Measurements from ENCODE around the gene ZNF277. TPM values are rescaled to one million over a fixed set of nuclear protein-coding genes. Genes with fewer than 3 reads are reported as not detected.
"Not testable (repeated sequence)": the region's sequence is repeated elsewhere in the genome, so short reads cannot be mapped to it uniquely, and the experiment has no call there.

The ZNF277 gene
- total RNA-seq, 2 donors from 2014 or later = 11.2 to 15.0 TPM

- no peak overlapping the region for H3K27ac Mint-ChIP-seq
- H3K9me3 Mint-ChIP-seq = no peaks in the 10 kb centered on the region
- ATAC-seq (no peak), DNase-seq (ENCODE audit: low spot score) (no peak)
- peaks cover 11 to 37% of the 10 kb centered on the region in 2 donors for H3K27me3 Mint-ChIP-seq
- no peaks in the 10 kb centered on the region for H3K36me3 Mint-ChIP-seq
- H3K4me3 Mint-ChIP-seq = no peak overlapping the region
- H3K4me1 Mint-ChIP-seq (ENCODE audit: low read depth in 2 of 2) = peaks cover 2 to 8% of the 10 kb centered on the region in 2 donors
Observed at GRCh38 chr7:112381311-112382091, 175.0 kb downstream of the ZNF277 start.

- Mint-ChIP-seq H3K9me3 (no peaks in the 10 kb centered on the region), H3K36me3 (no peaks in the 10 kb centered on the region), H3K27me3 (peaks cover 15 to 39% of the 10 kb centered on the region in 2 donors), H3K4me3 (no peak overlapping the region), H3K27ac (no peak overlapping the region), H3K4me1 (ENCODE audit: low read depth in 2 of 2) (peaks cover 2 to 8% of the 10 kb centered on the region in 2 donors)
- no peak for DNase-seq (ENCODE audit: low spot score)
- no peak for ATAC-seq
Observed at GRCh38 chr7:112383671-112384417, 177.3 kb downstream of the ZNF277 start.

GRCh38 chr7:112385516-112385915, 179.0 kb downstream of the ZNF277 start:
- H3K9me3 Mint-ChIP-seq = no peaks in the 10 kb centered on the region
- no peak for ATAC-seq
- H3K4me1 Mint-ChIP-seq (ENCODE audit: low read depth in 2 of 2) = peaks cover 2 to 8% of the 10 kb centered on the region in 2 donors
- H3K27ac Mint-ChIP-seq = no peak overlapping the region
- DNase-seq (ENCODE audit: low spot score) = no peak
- no peak overlapping the region for H3K4me3 Mint-ChIP-seq
- peaks cover 12 to 34% of the 10 kb centered on the region in 2 donors for H3K27me3 Mint-ChIP-seq
- H3K36me3 Mint-ChIP-seq = no peaks in the 10 kb centered on the region

GRCh38 chr7:112386619-112387018, 180.1 kb downstream of the ZNF277 start:
- no peak overlapping the region for H3K27ac Mint-ChIP-seq
- DNase-seq (ENCODE audit: low spot score) (no peak), ATAC-seq (no peak)
- H3K36me3 Mint-ChIP-seq = no peaks in the 10 kb centered on the region
- peaks cover 14 to 29% of the 10 kb centered on the region in 2 donors for H3K27me3 Mint-ChIP-seq
- peaks cover 2% of the 10 kb centered on the region for H3K9me3 Mint-ChIP-seq
- H3K4me3 Mint-ChIP-seq = no peak overlapping the region
- H3K4me1 Mint-ChIP-seq (ENCODE audit: low read depth in 2 of 2) = peaks cover 5 to 15% of the 10 kb centered on the region in 2 donors

GRCh38 chr7:112390167-112390566, 183.7 kb downstream of the ZNF277 start:
- H3K4me1 Mint-ChIP-seq (ENCODE audit: low read depth in 2 of 2) = peaks cover 9 to 26% of the 10 kb centered on the region in 2 donors
- no peak overlapping the region for H3K4me3 Mint-ChIP-seq
- no peak overlapping the region for H3K27ac Mint-ChIP-seq
- DNase-seq (ENCODE audit: low spot score) (no peak), ATAC-seq (no peak)
- peaks cover 2% of the 10 kb centered on the region for H3K9me3 Mint-ChIP-seq
- peaks cover 16 to 21% of the 10 kb centered on the region in 2 donors for H3K27me3 Mint-ChIP-seq
- no peaks in the 10 kb centered on the region for H3K36me3 Mint-ChIP-seq

- peak overlapping the region; percentile 84 for H3K4me3 Mint-ChIP-seq
- ATAC-seq; DNase-seq (ENCODE audit: low spot score); H3K9me3 Mint-ChIP-seq; H3K27ac Mint-ChIP-seq; H3K36me3 Mint-ChIP-seq: not testable (repeated sequence)
- peaks cover 9 to 26% of the 10 kb centered on the region in 2 donors for H3K4me1 Mint-ChIP-seq (ENCODE audit: low read depth in 2 of 2)
- H3K27me3 Mint-ChIP-seq = peaks cover 20 to 29% of the 10 kb centered on the region in 2 donors
Observed at GRCh38 chr7:112391079-112391821, 184.8 kb downstream of the ZNF277 start.

GRCh38 chr7:112391841-112392286, 185.4 kb downstream of the ZNF277 start:
- not testable (repeated sequence) for ATAC-seq, H3K36me3 Mint-ChIP-seq, H3K9me3 Mint-ChIP-seq
- peak; percentile 66 for DNase-seq (ENCODE audit: low spot score)
- Mint-ChIP-seq H3K27ac (peak overlapping the region; percentile 81 to 88), H3K27me3 (peaks cover 20 to 29% of the 10 kb centered on the region in 2 donors), H3K4me1 (ENCODE audit: low read depth in 2 of 2) (peaks cover 9 to 26% of the 10 kb centered on the region in 2 donors), H3K4me3 (peak overlapping the region; percentile 91)

Other genes with a start within 250 kb of the ZNF277 start
- gene DOCK4, start 296 bp upstream of the ZNF277 start, total RNA-seq = 1 to 10 TPM; 1.8 to 3.3 TPM
- gene IFRD1, start 243.8 kb downstream of the ZNF277 start, total RNA-seq = 10 to 100 TPM; 67.2 to 77.4 TPM

All from natural killer cell treated with Interleukin-12 subunit alpha and Interleukin-12 subunit beta and Interleukin-15 and Interleukin-18, amount 100 ng/mL, for 72 hours (primary cell).